Testis (tissue), 2 donors: ENCODE measurements around the gene C14orf93.

Experiments
- POLR2A ChIP-seq: fragments of 450-650 bp; IDR thresholded peaks from one replicate; pipeline ENCODE4 v1.6.1; 2017; ENCODE audit warnings: antibody characterized with exemption, mild to moderate bottlenecking, moderate library complexity
- TF ChIP-seq, protein P1 (sequence below), 3 experiments: fragments of 450-650 bp in 2 of 3; fragments of 200-600 bp in 1 of 3; sonication (generic) in 1 of 3; IDR thresholded peaks; one replicate each; pipeline ENCODE4 v1.5.1; 2016 to 2019; ENCODE audit warnings: antibody characterized with exemption in 3 of 3, mild to moderate bottlenecking in 2 of 3, moderate library complexity in 1 of 3

DNA sequence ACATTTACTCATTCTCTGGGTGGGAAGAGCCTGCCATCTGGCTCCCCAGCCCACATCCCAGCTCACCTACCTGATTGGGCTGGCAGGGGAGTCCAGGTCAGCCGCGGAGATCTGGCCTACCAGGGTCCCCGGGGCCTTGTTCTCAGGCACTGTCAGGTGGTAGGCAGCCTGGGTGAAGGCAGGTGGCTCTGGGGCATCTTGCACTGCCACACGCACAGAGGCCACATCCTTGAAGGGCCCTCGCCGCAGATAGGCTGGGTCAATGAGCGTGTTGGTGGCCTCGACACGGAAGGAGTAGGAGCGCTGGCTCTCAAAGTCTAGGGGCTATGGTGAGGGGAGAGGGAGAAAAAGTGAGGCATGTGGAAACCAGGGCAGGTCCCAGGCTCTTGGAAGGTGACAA, 43.5 kb upstream of the C14orf93 start:
- no peak for TF ChIP-seq POLR2A
- TF ChIP-seq, protein P1, sequence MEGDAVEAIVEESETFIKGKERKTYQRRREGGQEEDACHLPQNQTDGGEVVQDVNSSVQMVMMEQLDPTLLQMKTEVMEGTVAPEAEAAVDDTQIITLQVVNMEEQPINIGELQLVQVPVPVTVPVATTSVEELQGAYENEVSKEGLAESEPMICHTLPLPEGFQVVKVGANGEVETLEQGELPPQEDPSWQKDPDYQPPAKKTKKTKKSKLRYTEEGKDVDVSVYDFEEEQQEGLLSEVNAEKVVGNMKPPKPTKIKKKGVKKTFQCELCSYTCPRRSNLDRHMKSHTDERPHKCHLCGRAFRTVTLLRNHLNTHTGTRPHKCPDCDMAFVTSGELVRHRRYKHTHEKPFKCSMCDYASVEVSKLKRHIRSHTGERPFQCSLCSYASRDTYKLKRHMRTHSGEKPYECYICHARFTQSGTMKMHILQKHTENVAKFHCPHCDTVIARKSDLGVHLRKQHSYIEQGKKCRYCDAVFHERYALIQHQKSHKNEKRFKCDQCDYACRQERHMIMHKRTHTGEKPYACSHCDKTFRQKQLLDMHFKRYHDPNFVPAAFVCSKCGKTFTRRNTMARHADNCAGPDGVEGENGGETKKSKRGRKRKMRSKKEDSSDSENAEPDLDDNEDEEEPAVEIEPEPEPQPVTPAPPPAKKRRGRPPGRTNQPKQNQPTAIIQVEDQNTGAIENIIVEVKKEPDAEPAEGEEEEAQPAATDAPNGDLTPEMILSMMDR (IDR thresholded peaks at IDR 0.05): no peak
